Measurements from ENCODE around the gene LGR5.

- no peak for TF ChIP-seq EZH2 (IDR thresholded peaks at IDR 0.05; ENCODE audit: low read length)
- TF ChIP-seq CTCF (optimal IDR thresholded peaks at IDR 0.05 in 1 of 3, IDR thresholded peaks at IDR 0.05 in 1 of 3, conservative IDR thresholded peaks at IDR 0.05 in 1 of 3; ENCODE audit: extremely low read depth in 1 of 3, insufficient read depth in 2 of 3, low read length in 3 of 3), result no peak
Measured at GRCh38 chr12:71393625-71394024, 46.0 kb upstream of the LGR5 start.
